Measurements from ENCODE around the gene ATP2A1.

The ATP2A1 gene

DNA sequence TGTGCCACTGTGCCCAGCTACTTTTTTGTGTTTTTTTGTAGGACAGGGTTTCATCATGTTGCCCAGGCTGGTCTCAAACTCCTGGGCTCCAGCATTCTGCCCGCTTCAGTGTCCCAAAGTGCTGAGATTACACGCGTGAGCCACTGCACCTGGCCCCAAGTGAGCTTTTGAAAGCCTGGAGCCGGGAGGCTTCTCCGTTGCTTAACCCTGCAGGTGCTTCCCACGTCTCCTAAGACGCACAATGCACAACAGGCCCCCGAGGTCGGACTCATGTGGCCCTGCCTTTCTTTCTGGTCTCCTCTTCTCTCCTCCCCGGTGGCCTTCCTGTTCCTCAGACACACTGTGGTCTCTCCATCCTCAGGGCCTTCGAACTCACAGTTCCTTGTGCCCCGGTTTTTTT lies 34.3 kb downstream of the ATP2A1 start:
- no peak overlapping the region for H3K4me3 ChIP-seq
- peaks cover 0 to 64% (median 36%) of the 10 kb centered on the region in 10 experiments; a peak in 15 of 20 replicates for H3K4me1 ChIP-seq
- peak overlapping the region in 9 of 11 experiments; percentile 7 to 75 (median 37); a peak in 14 of 22 replicates for H3K9ac ChIP-seq
- peak overlapping the region in 7 of 11 experiments; percentile 34 to 65 (median 53); a peak in 14 of 22 replicates for H3K4me2 ChIP-seq
- H3K27ac ChIP-seq, result peak overlapping the region in 8 of 11 experiments; percentile 28 to 84 (median 66); a peak in 14 of 22 replicates
- no peaks in the 10 kb centered on the region for H3K9me3 ChIP-seq (replicated peaks in 1 of 11)
- no peaks in the 10 kb centered on the region for H3K27me3 ChIP-seq
- H4K20me1 ChIP-seq, result peaks cover 0 to 9% (median 0%) of the 10 kb centered on the region in 11 experiments; a peak in 4 of 22 replicates
- TF ChIP-seq Cebpa-rat (IDR thresholded peaks at IDR 0.05), result peak in 4 of 11 experiments; percentile 30 to 74 (median 48); a peak in 4 of 22 replicates
- peaks cover 78 to 100% (median 94%) of the 10 kb centered on the region in 11 experiments for H3K36me3 ChIP-seq

DNA sequence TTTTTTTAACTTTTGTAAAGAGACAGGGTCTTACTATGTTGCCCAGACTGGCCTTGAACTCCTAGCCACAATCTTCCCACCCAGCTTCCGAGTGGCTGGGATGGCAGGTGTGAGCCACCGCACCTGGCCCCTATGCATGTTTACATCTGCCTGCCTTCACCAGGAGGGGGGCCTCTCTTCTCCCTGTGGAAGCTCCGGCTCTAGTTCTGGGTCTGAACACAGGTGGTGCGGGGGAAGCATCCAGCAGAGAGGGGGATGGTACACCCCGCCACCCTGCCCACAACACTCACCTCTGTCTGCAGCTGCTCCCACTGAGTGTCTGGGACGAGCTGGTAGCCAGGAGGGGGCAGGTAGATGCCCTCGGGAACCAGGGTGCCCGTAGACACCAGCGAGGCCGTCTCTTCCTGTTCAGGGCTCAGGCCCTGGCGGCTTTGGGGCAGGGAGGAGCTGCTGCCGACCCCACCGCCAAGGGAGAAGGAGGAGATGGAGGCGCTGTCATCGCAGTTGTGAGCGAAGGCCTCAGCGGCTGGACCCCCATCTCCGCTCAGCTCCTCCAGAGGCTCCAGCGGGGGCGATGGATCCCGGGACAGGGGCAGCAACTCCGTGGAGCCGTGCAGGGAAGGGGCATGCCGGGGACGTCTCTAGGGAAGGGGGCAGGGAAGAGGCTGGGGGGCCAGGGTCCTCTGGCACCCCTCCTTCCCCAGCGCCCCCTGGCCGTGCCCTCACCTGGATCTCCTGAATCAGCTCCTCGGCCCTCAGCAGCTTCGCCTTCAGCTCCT lies 35.8 kb downstream of the ATP2A1 start:
- Histone ChIP-seq H3K27ac (peak overlapping the region in 5 of 11 experiments; percentile 8 to 84 (median 81); a peak in 8 of 22 replicates), H3K4me1 (peaks cover 0 to 54% (median 30%) of the 10 kb centered on the region in 10 experiments; a peak in 14 of 20 replicates), H3K4me3 (no peak overlapping the region), H3K9ac (peak overlapping the region in 4 of 11 experiments; percentile 19 to 56 (median 33); a peak in 4 of 22 replicates), H4K20me1 (peaks cover 0 to 9% (median 0%) of the 10 kb centered on the region in 11 experiments; a peak in 4 of 22 replicates), H3K4me2 (peak overlapping the region in 2 of 11 experiments; percentile 6 to 58; a peak in 2 of 22 replicates), H3K9me3 (replicated peaks in 1 of 11) (no peaks in the 10 kb centered on the region), H3K36me3 (peaks cover 79 to 100% (median 96%) of the 10 kb centered on the region in 11 experiments), H3K27me3 (no peaks in the 10 kb centered on the region)
- TF ChIP-seq Cebpa-rat (IDR thresholded peaks at IDR 0.05), result no peak

GRCh38 chr16:28915181-28915580 lies 36.9 kb downstream of the ATP2A1 start:
- Histone ChIP-seq H3K9me3 (replicated peaks in 1 of 11) (no peaks in the 10 kb centered on the region), H4K20me1 (peaks cover 0 to 9% (median 0%) of the 10 kb centered on the region in 11 experiments; a peak in 4 of 22 replicates), H3K4me1 (peaks cover 0 to 50% (median 30%) of the 10 kb centered on the region in 10 experiments; a peak in 14 of 20 replicates), H3K27me3 (no peaks in the 10 kb centered on the region), H3K36me3 (peaks cover 84 to 100% (median 97%) of the 10 kb centered on the region in 11 experiments), H3K4me2 (no peak overlapping the region), H3K9ac (no peak overlapping the region), H3K27ac (peak overlapping the region in 1 of 11 experiments; percentile 83; a peak in 1 of 22 replicates), H3K4me3 (no peak overlapping the region)
- TF ChIP-seq Cebpa-rat (IDR thresholded peaks at IDR 0.05), result no peak

DNA sequence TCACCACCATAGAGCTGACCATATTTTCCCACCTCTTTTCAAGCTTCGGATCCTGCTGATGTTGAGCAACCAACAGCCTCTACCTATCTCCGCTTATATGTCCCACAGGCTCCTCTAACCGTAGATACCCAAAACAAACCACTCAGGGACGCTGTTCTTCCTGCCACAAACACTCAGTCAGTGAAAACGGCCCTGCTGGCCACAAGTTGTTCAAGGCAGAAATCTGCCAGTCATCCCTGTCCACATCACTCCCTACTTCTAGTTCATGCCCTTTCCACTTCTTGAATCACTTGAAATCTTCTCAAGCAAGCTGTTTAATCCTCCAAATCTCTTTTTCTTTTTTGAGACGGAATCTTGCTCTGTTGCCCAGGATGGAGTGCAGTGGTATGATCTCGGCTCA lies 38.8 kb downstream of the ATP2A1 start:
- Histone ChIP-seq H3K9ac (0 out of 22 replicates have a peak overlapping the region, but pooled peaks of 1 of the 11 experiments have one; percentile 4), H3K4me3 (no peak overlapping the region), H3K9me3 (replicated peaks in 1 of 11) (no peaks in the 10 kb centered on the region), H3K27me3 (no peaks in the 10 kb centered on the region), H3K4me2 (no peak overlapping the region), H4K20me1 (peaks cover 0 to 9% (median 0%) of the 10 kb centered on the region in 11 experiments; a peak in 4 of 22 replicates), H3K36me3 (peaks cover 74 to 98% (median 88%) of the 10 kb centered on the region in 11 experiments), H3K27ac (peak overlapping the region in 3 of 11 experiments; percentile 13 to 41 (median 35); a peak in 2 of 22 replicates), H3K4me1 (peaks cover 4 to 51% (median 36%) of the 10 kb centered on the region in 10 experiments; a peak in 18 of 20 replicates)
- no peak for TF ChIP-seq Cebpa-rat (IDR thresholded peaks at IDR 0.05)

DNA sequence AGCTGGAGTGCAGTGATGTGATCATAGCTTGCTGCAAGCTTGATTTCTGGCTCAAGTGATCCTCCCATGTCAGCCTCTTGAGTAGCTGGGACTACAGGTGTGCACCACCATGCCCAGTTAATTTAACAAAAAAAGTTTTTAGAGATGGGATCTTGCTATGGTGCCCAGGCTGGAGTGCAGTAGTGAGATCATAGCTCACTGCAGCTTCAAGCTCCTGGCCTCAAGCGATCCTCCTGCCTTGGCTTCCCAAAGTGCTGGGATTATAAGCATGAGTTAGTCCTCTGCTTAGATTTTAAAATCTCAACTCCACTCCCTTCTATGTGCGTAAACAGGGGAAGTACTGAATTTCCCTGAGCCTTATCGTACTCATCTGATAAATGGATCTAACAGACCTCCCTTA lies 40.4 kb downstream of the ATP2A1 start:
- peaks cover 0 to 9% (median 0%) of the 10 kb centered on the region in 11 experiments; a peak in 5 of 22 replicates for H4K20me1 ChIP-seq
- H3K36me3 ChIP-seq, result peaks cover 62 to 93% (median 81%) of the 10 kb centered on the region in 11 experiments
- no peaks in the 10 kb centered on the region for H3K9me3 ChIP-seq (replicated peaks in 1 of 11)
- H3K4me2 ChIP-seq, result no peak overlapping the region
- H3K27ac ChIP-seq, result no peak overlapping the region
- TF ChIP-seq Cebpa-rat (IDR thresholded peaks at IDR 0.05), result no peak
- H3K4me1 ChIP-seq, result peaks cover 17 to 51% (median 37%) of the 10 kb centered on the region in 10 experiments
- no peak overlapping the region for H3K4me3 ChIP-seq
- no peaks in the 10 kb centered on the region for H3K27me3 ChIP-seq
- no peak overlapping the region; a peak in 1 of 22 replicates for H3K9ac ChIP-seq

DNA sequence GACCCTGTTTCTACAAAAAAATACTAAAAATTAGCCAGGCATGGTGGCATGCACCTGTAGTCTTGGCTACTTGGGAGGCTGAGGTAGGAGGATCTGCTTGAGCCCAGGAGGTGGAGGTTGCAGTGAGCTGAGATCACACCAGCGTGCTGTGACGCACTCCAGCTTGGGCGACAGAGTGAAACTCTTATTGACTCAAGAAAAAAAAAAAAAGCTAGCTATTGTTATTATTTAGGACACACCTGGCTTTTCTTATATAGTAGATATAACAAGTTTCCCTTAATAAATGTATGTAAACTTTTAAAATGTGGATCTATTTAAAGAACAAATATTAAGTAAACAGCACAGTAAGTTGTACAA lies 44.9 kb downstream of the ATP2A1 start:
- Histone ChIP-seq H3K9me3 (replicated peaks in 1 of 11) (no peaks in the 10 kb centered on the region), H3K27ac (peak overlapping the region; percentile 44 to 100 (median 99); a peak in 20 of 22 replicates), H3K4me2 (peak overlapping the region; percentile 97 to 100 (median 99)), H3K9ac (peak overlapping the region; percentile 57 to 99 (median 99); a peak in 21 of 22 replicates), H3K27me3 (no peaks in the 10 kb centered on the region), H4K20me1 (peaks cover 0 to 17% (median 0%) of the 10 kb centered on the region in 11 experiments; a peak in 6 of 22 replicates), H3K4me3 (peak overlapping the region; percentile 38 to 87 (median 76); a peak in 17 of 20 replicates), H3K4me1 (peaks cover 26 to 62% (median 56%) of the 10 kb centered on the region in 10 experiments), H3K36me3 (peaks cover 18 to 48% (median 36%) of the 10 kb centered on the region in 11 experiments)
- TF ChIP-seq Cebpa-rat (IDR thresholded peaks at IDR 0.05), result no peak

DNA sequence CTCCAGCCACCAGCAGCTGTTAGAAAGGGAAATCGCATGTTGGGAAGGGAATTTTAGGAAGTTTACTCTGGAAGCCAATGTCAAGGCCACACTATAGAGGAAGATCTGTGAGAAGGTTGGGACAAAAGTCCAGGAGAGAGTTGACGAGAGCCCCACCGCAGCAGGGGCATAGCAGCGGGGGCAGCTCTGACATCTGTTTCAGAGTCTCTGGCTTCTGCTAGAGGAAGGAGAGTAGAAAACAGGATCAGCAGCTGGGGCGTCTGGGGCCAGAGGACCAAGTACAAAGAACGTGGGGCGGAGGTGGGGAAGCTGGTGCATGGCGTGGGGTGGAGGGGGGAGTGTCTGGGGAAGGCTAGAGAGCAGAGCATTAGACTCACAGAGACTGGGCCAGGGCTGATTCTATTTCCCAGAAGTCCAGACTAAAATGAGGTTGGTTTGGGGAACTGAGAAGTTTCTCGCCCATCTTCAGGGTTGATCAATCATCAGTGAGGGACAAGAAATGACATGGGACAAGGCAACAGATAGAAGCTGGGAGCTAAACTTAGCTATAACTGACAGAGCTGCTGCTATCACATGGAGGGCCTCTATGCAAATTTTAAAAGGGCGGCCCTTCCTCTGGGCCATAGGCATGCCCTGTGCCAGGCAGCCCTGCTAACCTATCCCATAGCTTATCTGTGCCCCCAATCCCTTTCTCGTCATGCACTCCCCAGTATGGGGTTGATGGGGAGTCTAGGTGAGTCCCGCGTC lies 45.5 kb downstream of the ATP2A1 start:
- H3K4me3 ChIP-seq, result peak overlapping the region; percentile 67 to 87 (median 76)
- H3K9ac ChIP-seq, result peak overlapping the region; percentile 93 to 99 (median 99); a peak in 21 of 22 replicates
- peaks cover 12 to 42% (median 30%) of the 10 kb centered on the region in 11 experiments for H3K36me3 ChIP-seq
- H3K27ac ChIP-seq, result peak overlapping the region; percentile 93 to 100 (median 99); a peak in 21 of 22 replicates
- TF ChIP-seq Cebpa-rat (IDR thresholded peaks at IDR 0.05), result no peak
- peak overlapping the region; percentile 97 to 100 (median 99) for H3K4me2 ChIP-seq
- no peaks in the 10 kb centered on the region for H3K9me3 ChIP-seq (replicated peaks in 1 of 11)
- H3K27me3 ChIP-seq, result no peaks in the 10 kb centered on the region
- peaks cover 0 to 17% (median 0%) of the 10 kb centered on the region in 11 experiments; a peak in 6 of 22 replicates for H4K20me1 ChIP-seq
- H3K4me1 ChIP-seq, result peaks cover 26 to 66% (median 62%) of the 10 kb centered on the region in 10 experiments

- H3K9me3 ChIP-seq (replicated peaks in 1 of 11), result no peaks in the 10 kb centered on the region
- TF ChIP-seq Cebpa-rat (IDR thresholded peaks at IDR 0.05), result no peak
- H3K4me1 ChIP-seq, result peaks cover 26 to 71% (median 67%) of the 10 kb centered on the region in 10 experiments
- peak overlapping the region; percentile 67 to 87 (median 76) for H3K4me3 ChIP-seq
- H3K27ac ChIP-seq, result peak overlapping the region; percentile 93 to 100 (median 99); a peak in 21 of 22 replicates
- peaks cover 0 to 17% (median 0%) of the 10 kb centered on the region in 11 experiments; a peak in 6 of 22 replicates for H4K20me1 ChIP-seq
- H3K27me3 ChIP-seq, result no peaks in the 10 kb centered on the region
- H3K4me2 ChIP-seq, result peak overlapping the region; percentile 97 to 100 (median 99)
- H3K9ac ChIP-seq, result peak overlapping the region; percentile 93 to 99 (median 99); a peak in 21 of 22 replicates
- peaks cover 6 to 36% (median 24%) of the 10 kb centered on the region in 11 experiments for H3K36me3 ChIP-seq
These were observed 46.1 kb downstream of the ATP2A1 start for GRCh38 chr16:28924399-28924761.

Data from BLaER1 treated with 17β-estradiol and CSF1 and Interleukin-3, amounts not matched to agents 10 nM and 100 nM (cell line).